ENCODE data around the gene OXGR1.

GRCh38 chr13:96988441-96988840, 5.8 kb downstream of the OXGR1 start:
- no peak for TF ChIP-seq CTCF (IDR thresholded peaks at IDR 0.05)
- no peak for TF ChIP-seq POLR2A (IDR thresholded peaks at IDR 0.05)

All from Peyer's patch (tissue), 4 donors.